HEK293 (cell line): ENCODE data around the gene ATP5PO.
A peak's percentile ranks its signal among the peaks of the same experiment; 100 is the strongest.

ENCODE experiments used
- CTCF ChIA-PET: fragments of 350-600 bp; formaldehyde crosslinking; extraction: SDS; loops from one replicate; lab custom pipeline; 2021; ENCODE audit warnings: antibody characterized with exemption; lab: Yijun Ruan, JAX
- POLR2A ChIA-PET: fragments of 300-600 bp; formaldehyde crosslinking; extraction: SDS; loops from one replicate; lab custom pipeline; 2020; ENCODE audit warnings: antibody characterized with exemption, inconsistent platforms; lab: Yijun Ruan, JAX
- H3K27ac ChIP-seq: fragments of 200-500 bp; sonication (Bioruptor generic); 2 replicates; pipeline ENCODE4 v1.5.1; 2014; ENCODE audit warnings: low read depth, low read length, control low read depth, inconsistent platforms; ENCODE audit errors: extremely low read depth
- H3K36me3 ChIP-seq, 2 experiments: fragments of 200-500 bp in 1 of 2; sonication (Bioruptor generic) in 1 of 2; 1 replicate in 1 of 2; 2 replicates in 1 of 2; pipeline ENCODE4 v1.5.1; 2014 to 2017; ENCODE audit warnings: inconsistent platforms in 2 of 2, low read length in 2 of 2; ENCODE audit not compliant: control insufficient read depth in 2 of 2, insufficient read depth in 1 of 2
- H3K4me1 ChIP-seq: fragments of 200-500 bp; sonication (Bioruptor generic); 2 replicates; pipeline ENCODE4 v1.5.1; 2014; ENCODE audit warnings: mild to moderate bottlenecking, low read length, inconsistent platforms; ENCODE audit not compliant: control insufficient read depth, insufficient read depth
- H3K4me3 ChIP-seq: 2 replicates; pipeline ENCODE4 v1.5.1; 2011; ENCODE audit warnings: low read depth, mild to moderate bottlenecking, control low read depth, low read length, moderate library complexity
- H3K9me3 ChIP-seq: fragments of 200-500 bp; sonication (Bioruptor generic); 2 replicates; pipeline ENCODE4 v1.5.1; 2014; ENCODE audit warnings: low read depth, low read length, inconsistent platforms; ENCODE audit not compliant: control insufficient read depth, insufficient read depth
- KLF10 ChIP-seq: fragments of 450-650 bp; IDR thresholded peaks from 2 replicates; pipeline ENCODE4 v1.5.1; 2018; ENCODE audit warnings: missing biosample characterization, mild to moderate bottlenecking, missing genetic modification characterization
- KLF9 ChIP-seq: fragments of 450-650 bp; formaldehyde crosslinking; IDR thresholded peaks from 2 replicates; pipeline ENCODE4 v1.5.1; 2016; ENCODE audit warnings: missing biosample characterization, missing genetic modification characterization, low read depth
- MZF1 ChIP-seq: fragments of 450-650 bp; formaldehyde crosslinking; IDR thresholded peaks from 2 replicates; pipeline ENCODE4 v1.5.1; 2017; ENCODE audit warnings: missing biosample characterization, missing genetic modification characterization, borderline replicate concordance
- SALL2 ChIP-seq: fragments of 450-650 bp; formaldehyde crosslinking; IDR thresholded peaks from 2 replicates; pipeline ENCODE4 v1.5.0; 2017; ENCODE audit warnings: missing biosample characterization, mild to moderate bottlenecking, missing genetic modification characterization, borderline replicate concordance
- SCRT2 ChIP-seq: fragments of 450-650 bp; formaldehyde crosslinking; IDR thresholded peaks from 2 replicates; pipeline ENCODE4 v1.5.1; 2016; ENCODE audit warnings: missing biosample characterization, missing genetic modification characterization
- WT1 ChIP-seq: fragments of 450-650 bp; formaldehyde crosslinking; IDR thresholded peaks from 2 replicates; pipeline ENCODE4 v1.5.1; 2016; ENCODE audit warnings: missing biosample characterization, missing genetic modification characterization
- ZBTB17 ChIP-seq: fragments of 450-650 bp; formaldehyde crosslinking; IDR thresholded peaks from 2 replicates; pipeline ENCODE4 v1.5.1; 2016; ENCODE audit warnings: missing biosample characterization, missing genetic modification characterization
- ZEB2 ChIP-seq: fragments of 450-650 bp; formaldehyde crosslinking; IDR thresholded peaks from 2 replicates; pipeline ENCODE4 v1.5.1; 2016; ENCODE audit warnings: missing biosample characterization, missing genetic modification characterization
- ZNF184 ChIP-seq: fragments of 450-650 bp; IDR thresholded peaks from 2 replicates; pipeline ENCODE4 v1.5.1; 2018; ENCODE audit warnings: missing biosample characterization, mild to moderate bottlenecking, missing genetic modification characterization
- ZNF223 ChIP-seq: fragments of 450-650 bp; formaldehyde crosslinking; IDR thresholded peaks from 2 replicates; pipeline ENCODE4 v1.5.1; 2016; ENCODE audit warnings: missing biosample characterization, missing genetic modification characterization
- ZNF335 ChIP-seq: fragments of 450-650 bp; formaldehyde crosslinking; conservative IDR thresholded peaks from 2 replicates; pipeline ENCODE4 v1.5.1; 2016; ENCODE audit warnings: missing biosample characterization, missing genetic modification characterization
- ZNF544 ChIP-seq: fragments of 450-650 bp; formaldehyde crosslinking; IDR thresholded peaks from 2 replicates; pipeline ENCODE4 v1.5.0; 2017; ENCODE audit warnings: missing biosample characterization, missing genetic modification characterization
- ZNF558 ChIP-seq: fragments of 450-650 bp; formaldehyde crosslinking; IDR thresholded peaks from 2 replicates; pipeline ENCODE4 v1.5.1; 2016; ENCODE audit warnings: missing biosample characterization, missing genetic modification characterization
- ZNF600 ChIP-seq: fragments of 450-650 bp; formaldehyde crosslinking; IDR thresholded peaks from 2 replicates; pipeline ENCODE4 v1.5.1; 2016; ENCODE audit warnings: missing biosample characterization, missing genetic modification characterization
- ZNF621 ChIP-seq: fragments of 450-650 bp; formaldehyde crosslinking; IDR thresholded peaks from 2 replicates; pipeline ENCODE4 v1.5.1; 2017; ENCODE audit warnings: missing biosample characterization, missing genetic modification characterization
- ZNF660 ChIP-seq: fragments of 450-650 bp; IDR thresholded peaks from 2 replicates; pipeline ENCODE4 v1.5.1; 2018; ENCODE audit warnings: missing biosample characterization, mild to moderate bottlenecking, missing genetic modification characterization
- TF ChIP-seq, protein P1 (sequence below): fragments of 450-650 bp; formaldehyde crosslinking; IDR thresholded peaks from 2 replicates; pipeline ENCODE4 v1.5.1; 2017; ENCODE audit warnings: missing biosample characterization, missing genetic modification characterization
- TF ChIP-seq, protein P2 (sequence below): fragments of 450-650 bp; formaldehyde crosslinking; IDR thresholded peaks from 2 replicates; pipeline ENCODE4 v1.5.1; 2016; ENCODE audit warnings: missing biosample characterization, missing genetic modification characterization
- TF ChIP-seq, protein P3 (sequence below): fragments of 450-650 bp; formaldehyde crosslinking; IDR thresholded peaks from 2 replicates; pipeline ENCODE4 v1.5.1; 2017; ENCODE audit warnings: missing biosample characterization, missing genetic modification characterization

The ATP5PO gene

DNA sequence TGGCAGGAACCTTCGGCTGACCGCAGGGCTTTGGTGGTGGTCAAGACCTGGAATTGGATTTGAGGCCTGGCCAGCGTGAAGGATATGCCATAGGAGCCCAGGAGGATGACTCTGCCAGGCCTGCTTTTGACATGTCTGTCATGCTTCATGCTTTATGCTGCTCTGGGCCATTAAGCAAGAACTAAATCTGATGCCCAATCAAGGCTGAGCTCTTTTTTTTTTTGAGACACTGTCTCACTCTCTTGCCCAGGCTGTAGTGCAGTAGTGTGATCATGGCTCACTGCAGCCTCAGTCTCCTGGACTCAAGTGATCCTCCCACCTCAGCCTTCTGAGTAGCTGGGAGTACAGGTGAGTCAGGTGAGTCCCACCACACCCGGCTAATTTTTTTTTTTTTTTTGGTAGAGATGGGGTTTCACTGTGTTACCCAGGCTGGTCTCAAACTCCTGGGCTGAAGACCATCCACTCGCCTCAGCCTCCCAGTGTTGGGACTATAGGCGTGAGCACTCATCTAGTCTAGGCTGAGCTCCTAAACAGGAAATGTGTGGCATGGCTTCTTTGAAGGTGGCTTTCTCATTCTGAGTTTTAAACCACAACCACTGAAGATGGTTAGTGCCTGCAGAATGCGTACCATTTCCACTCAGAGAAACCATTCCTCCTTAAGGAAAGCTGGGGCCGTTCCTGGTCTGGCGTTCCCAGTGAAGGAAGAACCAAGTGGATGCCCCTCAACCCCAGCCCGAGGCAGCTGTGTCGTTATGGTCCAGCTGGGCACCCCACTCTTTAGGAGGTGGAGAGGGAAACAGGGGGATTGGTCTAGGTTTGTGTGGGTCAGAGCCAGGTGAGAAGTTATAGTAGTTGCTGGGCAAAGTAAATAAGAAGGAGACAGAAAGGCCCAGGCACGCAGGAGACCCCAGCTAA is 34.2 kb upstream of the ATP5PO start (continued):
- TF ChIP-seq ZNF558 (no peak), MZF1 (no peak)

DNA sequence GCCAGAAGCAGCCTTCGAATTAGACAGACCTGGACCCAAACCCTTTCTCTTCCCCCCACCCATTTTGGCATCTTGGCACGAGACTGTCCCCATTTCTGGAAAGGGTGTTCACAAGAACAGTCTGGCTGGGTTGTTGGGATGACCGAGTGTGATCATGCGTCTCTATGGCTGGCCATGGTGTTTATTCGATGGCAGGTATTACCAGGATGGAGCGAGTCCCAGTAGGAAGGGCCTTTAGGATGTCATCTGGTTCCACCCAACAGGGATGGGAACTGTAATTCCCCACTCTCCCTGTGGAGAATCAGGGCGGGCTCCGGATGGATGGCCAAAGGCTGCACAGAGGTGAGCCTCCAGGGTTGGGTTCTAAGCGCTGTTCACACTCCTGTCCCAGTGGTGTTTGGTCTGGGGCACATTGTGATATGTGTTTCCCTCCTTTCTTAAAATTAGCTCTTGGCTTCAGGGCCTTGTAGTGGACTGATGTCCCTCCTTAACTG is 33.4 kb upstream of the ATP5PO start:
- CTCF ChIA-PET: interaction anchor here (4.1 kb wide), 1 partner anchor 25 kb away, joined by 17 read pairs; no protein-coding TSS in a partner anchor
- H3K36me3 ChIP-seq: peaks cover 0 to 4% of the 10 kb centered on the region in 2 experiments; a peak in 1 of 3 replicates
- peaks cover 9% of the 10 kb centered on the region for H3K4me1 ChIP-seq
- POLR2A ChIA-PET: interaction anchor here (0.7 kb wide), 1 partner anchor 24 kb away, joined by 3 read pairs; no protein-coding TSS in a partner anchor
- 0 out of 2 replicates have a peak, but pooled peaks have one; percentile 1 for TF ChIP-seq ZNF544 (tag by site-specific recombination)
- TF ChIP-seq ZNF621 (tag by site-specific recombination): no peak
- no peak for TF ChIP-seq ZNF223 (tag by site-specific recombination)
- no peaks in the 10 kb centered on the region for H3K9me3 ChIP-seq
- no peak overlapping the region for H3K4me3 ChIP-seq
- peak overlapping the region; percentile 21; the same call in 1 of the 2 replicates for H3K27ac ChIP-seq

DNA sequence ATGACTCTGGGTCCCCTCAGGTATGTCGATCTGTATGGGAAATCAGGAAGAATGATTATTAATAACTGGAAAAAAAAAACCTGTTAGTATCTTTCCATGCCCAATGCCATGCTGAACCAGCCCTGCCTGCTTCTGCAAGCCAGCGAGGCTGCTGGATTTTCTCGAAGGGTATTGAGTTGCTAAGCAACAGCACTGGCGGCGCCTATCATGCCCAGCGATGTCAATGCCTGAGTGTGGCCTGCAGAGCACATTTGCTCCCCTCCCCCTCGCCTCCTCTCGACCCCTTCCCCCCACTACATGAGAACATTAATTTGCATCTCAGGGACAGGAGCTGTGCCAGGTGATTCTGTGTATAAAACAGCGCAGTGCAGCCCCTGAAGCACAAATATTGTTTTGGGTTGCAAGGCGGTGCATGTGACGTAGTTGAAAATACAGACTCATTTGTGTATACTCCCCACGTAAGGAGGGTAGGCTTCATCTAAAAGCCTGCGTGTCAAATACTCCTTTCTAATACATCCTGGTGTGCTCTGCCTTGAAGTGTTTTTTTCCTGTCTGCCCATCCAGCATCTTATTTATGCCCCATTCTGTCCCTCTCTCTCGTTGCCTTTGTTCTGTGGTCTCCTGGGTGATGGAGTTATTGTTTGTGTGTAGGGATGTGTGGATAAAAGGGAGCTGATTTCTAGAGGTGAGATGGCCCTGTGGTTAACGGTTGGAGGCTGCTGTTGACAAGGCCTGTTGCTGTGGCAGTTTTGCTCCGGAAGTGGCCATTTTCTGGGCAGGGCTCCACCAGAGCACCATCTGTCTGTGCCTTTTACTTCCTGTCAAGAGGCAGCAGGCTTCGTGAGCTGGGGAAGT is 32.7 kb upstream of the ATP5PO start:
- peaks cover 0 to 9% of the 10 kb centered on the region in 2 experiments; a peak in 1 of 3 replicates for H3K36me3 ChIP-seq
- TF ChIP-seq ZBTB17 (tag by site-specific recombination) (peak; percentile 87), WT1 (tag by site-specific recombination) (peak; percentile 81), MZF1 (no peak), ZNF184 (tag by site-specific recombination) (0 out of 2 replicates have a peak, but pooled peaks have one; percentile 2), SALL2 (tag by site-specific recombination) (no peak), ZNF600 (tag by site-specific recombination) (peak; percentile 58), ZEB2 (tag by site-specific recombination) (0 out of 2 replicates have a peak, but pooled peaks have one; percentile 55), ZNF335 (tag by site-specific recombination) (0 out of 2 replicates have a peak, but pooled peaks have one; percentile 30), KLF9 (peak; percentile 0; the same call in 1 of the 2 replicates), SCRT2 (tag by site-specific recombination) (peak; percentile 47; the same call in 1 of the 2 replicates), ZNF544 (tag by site-specific recombination) (0 out of 2 replicates have a peak, but pooled peaks have one; percentile 6), KLF10 (tag by site-specific recombination) (0 out of 2 replicates have a peak, but pooled peaks have one; percentile 67), ZNF660 (0 out of 2 replicates have a peak, but pooled peaks have one; percentile 11)
- TF ChIP-seq, protein P1, sequence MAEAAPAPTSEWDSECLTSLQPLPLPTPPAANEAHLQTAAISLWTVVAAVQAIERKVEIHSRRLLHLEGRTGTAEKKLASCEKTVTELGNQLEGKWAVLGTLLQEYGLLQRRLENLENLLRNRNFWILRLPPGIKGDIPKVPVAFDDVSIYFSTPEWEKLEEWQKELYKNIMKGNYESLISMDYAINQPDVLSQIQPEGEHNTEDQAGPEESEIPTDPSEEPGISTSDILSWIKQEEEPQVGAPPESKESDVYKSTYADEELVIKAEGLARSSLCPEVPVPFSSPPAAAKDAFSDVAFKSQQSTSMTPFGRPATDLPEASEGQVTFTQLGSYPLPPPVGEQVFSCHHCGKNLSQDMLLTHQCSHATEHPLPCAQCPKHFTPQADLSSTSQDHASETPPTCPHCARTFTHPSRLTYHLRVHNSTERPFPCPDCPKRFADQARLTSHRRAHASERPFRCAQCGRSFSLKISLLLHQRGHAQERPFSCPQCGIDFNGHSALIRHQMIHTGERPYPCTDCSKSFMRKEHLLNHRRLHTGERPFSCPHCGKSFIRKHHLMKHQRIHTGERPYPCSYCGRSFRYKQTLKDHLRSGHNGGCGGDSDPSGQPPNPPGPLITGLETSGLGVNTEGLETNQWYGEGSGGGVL (tag by site-specific recombination): peak; percentile 11
- TF ChIP-seq, protein P2, sequence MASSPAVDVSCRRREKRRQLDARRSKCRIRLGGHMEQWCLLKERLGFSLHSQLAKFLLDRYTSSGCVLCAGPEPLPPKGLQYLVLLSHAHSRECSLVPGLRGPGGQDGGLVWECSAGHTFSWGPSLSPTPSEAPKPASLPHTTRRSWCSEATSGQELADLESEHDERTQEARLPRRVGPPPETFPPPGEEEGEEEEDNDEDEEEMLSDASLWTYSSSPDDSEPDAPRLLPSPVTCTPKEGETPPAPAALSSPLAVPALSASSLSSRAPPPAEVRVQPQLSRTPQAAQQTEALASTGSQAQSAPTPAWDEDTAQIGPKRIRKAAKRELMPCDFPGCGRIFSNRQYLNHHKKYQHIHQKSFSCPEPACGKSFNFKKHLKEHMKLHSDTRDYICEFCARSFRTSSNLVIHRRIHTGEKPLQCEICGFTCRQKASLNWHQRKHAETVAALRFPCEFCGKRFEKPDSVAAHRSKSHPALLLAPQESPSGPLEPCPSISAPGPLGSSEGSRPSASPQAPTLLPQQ (tag by site-specific recombination): no peak
- TF ChIP-seq, protein P3, sequence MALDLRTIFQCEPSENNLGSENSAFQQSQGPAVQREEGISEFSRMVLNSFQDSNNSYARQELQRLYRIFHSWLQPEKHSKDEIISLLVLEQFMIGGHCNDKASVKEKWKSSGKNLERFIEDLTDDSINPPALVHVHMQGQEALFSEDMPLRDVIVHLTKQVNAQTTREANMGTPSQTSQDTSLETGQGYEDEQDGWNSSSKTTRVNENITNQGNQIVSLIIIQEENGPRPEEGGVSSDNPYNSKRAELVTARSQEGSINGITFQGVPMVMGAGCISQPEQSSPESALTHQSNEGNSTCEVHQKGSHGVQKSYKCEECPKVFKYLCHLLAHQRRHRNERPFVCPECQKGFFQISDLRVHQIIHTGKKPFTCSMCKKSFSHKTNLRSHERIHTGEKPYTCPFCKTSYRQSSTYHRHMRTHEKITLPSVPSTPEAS: no peak
- H3K9me3 ChIP-seq: no peaks in the 10 kb centered on the region
- peak overlapping the region; percentile 18 for H3K4me3 ChIP-seq
- CTCF ChIA-PET: interaction anchor here (1.2 to 4.1 kb wide), 2 partner anchors 24 to 41 kb away, joined by 3 to 17 read pairs; no protein-coding TSS in a partner anchor
- POLR2A ChIA-PET: interaction anchor here (0.6 to 0.7 kb wide), 5 partner anchors 24 to 514 kb away, joined by 3 to 7 read pairs (median 4); no protein-coding TSS in a partner anchor
- peaks cover 9% of the 10 kb centered on the region for H3K4me1 ChIP-seq
- peak overlapping the region; percentile 21 for H3K27ac ChIP-seq
